ENCODE measurements around the gene HUNK.

Gene HUNK

DNA sequence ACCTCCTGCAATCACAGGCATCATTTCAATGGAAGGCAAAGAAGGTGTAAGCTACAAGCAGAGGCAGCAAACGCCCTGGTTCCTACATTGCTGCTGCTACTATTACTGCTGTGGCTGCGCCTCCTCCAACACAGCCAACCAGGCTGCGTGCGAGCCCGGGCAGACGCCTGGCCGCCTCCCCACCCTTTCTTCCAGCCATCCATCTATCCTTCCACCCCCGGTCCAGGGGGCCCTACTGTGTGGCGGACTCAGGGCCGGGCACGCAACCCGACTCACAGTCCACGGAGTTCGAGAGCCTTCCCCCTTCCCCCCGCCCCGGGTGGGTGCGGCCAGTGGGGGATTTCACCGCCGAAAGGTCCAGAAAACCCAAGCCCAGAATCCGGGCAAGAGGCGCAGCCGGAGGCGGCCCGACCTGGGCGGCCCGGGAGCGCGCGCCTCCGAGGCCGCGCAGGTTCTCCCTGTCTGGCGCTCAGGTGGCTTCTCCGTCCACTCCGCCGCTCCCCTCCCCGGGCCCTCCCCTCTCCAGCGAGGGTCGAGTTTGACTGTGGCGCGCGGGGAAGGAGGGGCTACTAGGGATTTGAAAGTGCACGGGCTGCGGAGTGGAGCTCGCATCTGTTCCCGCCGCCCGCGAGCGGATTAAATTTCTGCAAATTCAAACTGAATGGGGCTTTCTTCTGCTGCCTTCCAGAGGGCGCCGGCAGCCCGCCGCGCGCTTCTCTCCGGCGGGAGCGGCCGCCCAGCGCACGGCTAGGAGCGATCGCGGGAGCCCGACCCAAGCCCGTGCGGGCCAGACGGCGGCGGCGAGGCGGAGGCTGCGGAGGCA is at the start of gene HUNK:
Gene HUNK (plus strand): TSS at position 569 of the 823 bp plus-strand sequence. CDS start 655 bp downstream, outside the sequence.
- TF ChIP-seq CTCF (IDR thresholded peaks at IDR 0.05; ENCODE audit: low read depth, low read length, missing control alignments): peak; percentile 12
- DNase-seq (ENCODE audit: low read depth): no peak
- H3K4me3 ChIP-seq (ENCODE audit: low read depth, low read length): peak within 1 kb of the TSS; percentile 50

GRCh38 chr21:31829736-31830472 is 42.9 kb upstream of the HUNK start:
- DNase-seq (ENCODE audit: low read depth): no peak
- no peak overlapping the region for H3K4me3 ChIP-seq (ENCODE audit: low read depth, low read length)
- in situ Hi-C loops (cut with HindIII; ENCODE audit: low sequenced_read_pairs): no loop called here
- no peak for TF ChIP-seq CTCF (IDR thresholded peaks at IDR 0.05; ENCODE audit: low read depth, low read length, missing control alignments)

More for the DNA sequence above, at the start of gene HUNK:
- in situ Hi-C loops (cut with HindIII; ENCODE audit: low sequenced_read_pairs): no loop called here

DNA sequence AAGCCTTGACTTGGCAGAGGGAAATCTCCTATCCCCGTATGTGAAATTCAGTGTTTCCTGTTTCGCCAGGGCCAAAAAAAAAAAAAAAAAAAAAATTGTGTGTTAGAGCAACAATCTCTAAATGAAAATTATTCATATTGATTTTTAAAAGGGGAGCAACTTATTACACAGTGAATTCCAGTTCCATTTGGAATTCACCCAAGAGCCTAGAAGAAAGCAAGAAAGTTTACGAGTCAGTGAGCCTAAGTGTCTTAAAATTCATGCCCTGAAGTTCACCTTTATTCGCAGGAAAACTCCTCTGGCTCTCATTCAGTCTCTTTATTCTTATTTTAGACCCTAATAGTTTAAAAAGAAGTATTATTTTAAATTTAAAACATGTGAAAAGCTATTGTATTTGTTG is 42.1 kb upstream of the HUNK start:
- TF ChIP-seq CTCF (IDR thresholded peaks at IDR 0.05; ENCODE audit: low read depth, low read length, missing control alignments): no peak
- in situ Hi-C loops (cut with HindIII; ENCODE audit: low sequenced_read_pairs): no loop called here
- no peak overlapping the region for H3K4me3 ChIP-seq (ENCODE audit: low read depth, low read length)
- DNase-seq (ENCODE audit: low read depth): no peak

- in situ Hi-C loops (cut with HindIII; ENCODE audit: low sequenced_read_pairs): no loop called here
- no peak for DNase-seq (ENCODE audit: low read depth)
- no peak for TF ChIP-seq CTCF (IDR thresholded peaks at IDR 0.05; ENCODE audit: low read depth, low read length, missing control alignments)
- no peak overlapping the region for H3K4me3 ChIP-seq (ENCODE audit: low read depth, low read length)
Observed at GRCh38 chr21:31837041-31837440, 35.8 kb upstream of the HUNK start.

GRCh38 chr21:31837618-31838390 is 35.0 kb upstream of the HUNK start:
- no peak for DNase-seq (ENCODE audit: low read depth)
- TF ChIP-seq CTCF (IDR thresholded peaks at IDR 0.05; ENCODE audit: low read depth, low read length, missing control alignments): no peak
- no peak overlapping the region for H3K4me3 ChIP-seq (ENCODE audit: low read depth, low read length)
- in situ Hi-C loops (cut with HindIII; ENCODE audit: low sequenced_read_pairs): no loop called here

Measured in astrocyte of the cerebellum (primary cell).